CD4-positive, alpha-beta T cell treated with Interleukin-4 for 1 hour (primary cell): ENCODE data around the gene RAB40AL.

Source experiments
- DNase-seq, 2 donors: peaks; one replicate each; pipeline ENCODE4 v3.0.0-alpha.2; 2020 to 2022

RAB40AL gene

DNA sequence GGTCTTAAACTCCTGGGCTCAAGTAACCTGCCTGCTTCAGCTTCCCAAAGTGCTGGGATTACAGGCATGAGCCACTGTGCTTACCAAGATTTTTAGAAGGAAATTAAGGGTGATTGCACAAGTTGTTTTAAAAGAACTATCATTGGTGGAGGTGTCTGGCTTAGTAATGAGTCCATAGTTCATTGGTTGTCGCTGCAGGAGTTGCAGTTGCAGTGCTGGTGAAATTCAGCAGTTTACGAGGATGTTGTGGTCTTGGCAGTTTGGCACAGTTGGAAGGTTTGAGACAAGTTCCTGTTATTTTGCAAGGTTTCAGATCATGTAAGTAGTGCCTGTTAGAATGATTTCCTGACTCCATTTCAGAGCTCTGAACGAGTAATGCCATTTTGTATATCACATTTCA lies 48.1 kb downstream of the RAB40AL start:
- no peak for DNase-seq
